OCI-LY3 (cell line): Measurements from ENCODE around the gene IGFN1.

Source experiments
- H2AFZ ChIP-seq: fragments of 200-600, 300-600 bp; shearing (Covaris generic); 2 replicates; pipeline ENCODE4 v1.6.0; 2014; ENCODE audit warnings: antibody characterized with exemption, low read depth, low read length
- H3K27ac ChIP-seq: fragments of 200-600, 300-600 bp; sonication (generic); 2 replicates; pipeline ENCODE4 v1.5.1; 2014; ENCODE audit warnings: mild to moderate bottlenecking, low read length, moderate library complexity, mixed read lengths
- H3K27me3 ChIP-seq: fragments of 200-600, 300-600 bp; sonication (generic); 2 replicates; pipeline ENCODE4 v1.6.1; 2014; ENCODE audit warnings: low read depth, low read length, mixed read lengths
- H3K36me3 ChIP-seq: fragments of 200-600, 300-600 bp; sonication (generic); replicated peaks from 2 replicates; pipeline ENCODE3; 2014; ENCODE audit warnings: low read depth, low read length, mixed read lengths
- H3K4me1 ChIP-seq: fragments of 300-600, 200-600 bp; sonication (generic); 2 replicates; pipeline ENCODE4 v1.6.1; 2014; ENCODE audit warnings: low read length, mixed read lengths
- H3K4me2 ChIP-seq: fragments of 200-600, 300-600 bp; sonication (generic); 2 replicates; pipeline ENCODE4 v1.6.1; 2014; ENCODE audit warnings: low read length, mixed read lengths
- H3K4me3 ChIP-seq: fragments of 300-600, 200-600 bp; sonication (generic); 2 replicates; pipeline ENCODE4 v1.5.1; 2014; ENCODE audit warnings: antibody characterized with exemption, mild to moderate bottlenecking, low read length, moderate library complexity
- H3K79me2 ChIP-seq: fragments of 300-600, 200-600 bp; shearing (Covaris generic); 2 replicates; pipeline ENCODE4 v1.6.1; 2014; ENCODE audit warnings: mild to moderate bottlenecking, low read length, mixed read lengths
- H3K9ac ChIP-seq: fragments of 300-600, 200-600 bp; shearing (Covaris generic); 2 replicates; pipeline ENCODE4 v1.6.0; 2014; ENCODE audit warnings: mild to moderate bottlenecking, low read length, moderate library complexity
- H3K9me3 ChIP-seq: fragments of 200-600, 300-600 bp; shearing (Covaris generic); 2 replicates; pipeline ENCODE4 v1.6.1; 2014; ENCODE audit warnings: low read length, mixed read lengths; ENCODE audit not compliant: insufficient read depth
- H4K20me1 ChIP-seq: fragments of 200-600, 300-600 bp; sonication (generic); 2 replicates; pipeline ENCODE4 v1.6.1; 2016; ENCODE audit warnings: low read length, mixed read lengths; ENCODE audit not compliant: insufficient read depth
- EZH2phosphoT487 ChIP-seq: fragments of 200-600 bp; shearing (Covaris generic); IDR thresholded peaks from 2 replicates; pipeline ENCODE4 v1.6.1; 2018; ENCODE audit warnings: antibody characterized with exemption, mixed run types, low read depth
- TF ChIP-seq, protein P1 (sequence below): fragments of 200-600, 300-600 bp; sonication (generic); IDR thresholded peaks from 2 replicates; pipeline ENCODE4 v1.5.1; 2014; ENCODE audit warnings: antibody characterized with exemption, low read length, low read depth

IGFN1 gene

DNA sequence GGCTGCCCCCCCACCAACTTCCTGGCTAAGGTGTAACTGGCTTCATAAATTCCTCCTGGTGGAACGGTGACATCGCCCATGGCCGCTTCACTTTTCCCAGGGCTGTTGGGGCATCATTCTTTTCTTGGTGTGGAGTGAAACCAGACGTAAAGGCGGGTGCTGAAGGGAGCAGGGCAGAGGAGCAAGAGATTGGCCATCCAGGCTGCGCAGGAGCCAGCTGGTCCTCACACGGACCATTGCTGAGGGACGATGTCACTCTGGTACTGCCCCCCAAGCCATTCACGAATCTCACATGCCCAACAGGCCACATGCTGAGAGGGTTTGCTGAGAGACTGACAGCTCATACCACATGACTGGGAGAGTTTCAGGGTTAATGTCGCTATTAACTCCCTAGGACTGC is 82.2 kb downstream of the IGFN1 start:
- no peak overlapping the region for H3K4me3 ChIP-seq
- H3K27me3 ChIP-seq: peaks cover 45% of the 10 kb centered on the region
- H3K27ac ChIP-seq: no peak overlapping the region
- no peak overlapping the region for H3K9ac ChIP-seq
- H2AFZ ChIP-seq: no peak overlapping the region
- H4K20me1 ChIP-seq: no peaks in the 10 kb centered on the region
- H3K4me1 ChIP-seq: no peaks in the 10 kb centered on the region
- no peaks in the 10 kb centered on the region for H3K36me3 ChIP-seq
- H3K9me3 ChIP-seq: no peaks in the 10 kb centered on the region
- TF ChIP-seq EZH2phosphoT487: no peak
- no peaks in the 10 kb centered on the region for H3K79me2 ChIP-seq
- H3K4me2 ChIP-seq: no peak overlapping the region

DNA sequence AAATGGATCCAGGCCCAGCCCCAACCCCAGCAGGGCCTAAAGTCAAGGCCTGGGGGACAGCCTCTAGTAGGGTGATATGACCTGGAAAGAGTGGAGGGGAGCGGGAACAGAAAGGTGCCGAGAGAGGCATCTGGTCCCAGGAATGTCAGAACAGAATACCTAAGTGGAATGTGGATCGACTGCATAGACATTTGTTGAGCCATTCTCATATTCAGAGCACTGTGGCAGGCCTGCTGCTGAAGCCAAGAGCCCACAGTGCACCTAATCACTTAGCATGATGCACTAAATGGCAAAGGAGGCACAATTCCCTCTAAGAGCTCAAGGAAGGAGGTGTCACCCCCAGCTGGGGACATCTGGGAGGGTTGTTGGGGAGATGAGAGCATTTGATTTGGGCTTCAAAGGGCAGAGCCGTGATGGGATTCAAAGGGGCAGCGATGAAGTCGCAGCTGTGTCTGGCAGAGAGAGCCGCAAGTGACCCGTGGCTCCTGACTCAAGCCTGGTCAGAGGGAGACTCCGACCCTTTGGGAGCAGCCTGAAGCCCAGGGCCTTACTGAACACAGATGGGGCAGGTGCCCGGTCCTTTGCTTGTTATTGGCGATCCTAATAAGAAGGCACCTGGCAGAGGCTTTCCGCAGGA is 84.1 kb downstream of the IGFN1 start:
- TF ChIP-seq EZH2phosphoT487: no peak
- TF ChIP-seq, protein P1, sequence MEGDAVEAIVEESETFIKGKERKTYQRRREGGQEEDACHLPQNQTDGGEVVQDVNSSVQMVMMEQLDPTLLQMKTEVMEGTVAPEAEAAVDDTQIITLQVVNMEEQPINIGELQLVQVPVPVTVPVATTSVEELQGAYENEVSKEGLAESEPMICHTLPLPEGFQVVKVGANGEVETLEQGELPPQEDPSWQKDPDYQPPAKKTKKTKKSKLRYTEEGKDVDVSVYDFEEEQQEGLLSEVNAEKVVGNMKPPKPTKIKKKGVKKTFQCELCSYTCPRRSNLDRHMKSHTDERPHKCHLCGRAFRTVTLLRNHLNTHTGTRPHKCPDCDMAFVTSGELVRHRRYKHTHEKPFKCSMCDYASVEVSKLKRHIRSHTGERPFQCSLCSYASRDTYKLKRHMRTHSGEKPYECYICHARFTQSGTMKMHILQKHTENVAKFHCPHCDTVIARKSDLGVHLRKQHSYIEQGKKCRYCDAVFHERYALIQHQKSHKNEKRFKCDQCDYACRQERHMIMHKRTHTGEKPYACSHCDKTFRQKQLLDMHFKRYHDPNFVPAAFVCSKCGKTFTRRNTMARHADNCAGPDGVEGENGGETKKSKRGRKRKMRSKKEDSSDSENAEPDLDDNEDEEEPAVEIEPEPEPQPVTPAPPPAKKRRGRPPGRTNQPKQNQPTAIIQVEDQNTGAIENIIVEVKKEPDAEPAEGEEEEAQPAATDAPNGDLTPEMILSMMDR: no peak
- no peaks in the 10 kb centered on the region for H3K9me3 ChIP-seq
- no peak overlapping the region for H3K27ac ChIP-seq
- H3K4me3 ChIP-seq: no peak overlapping the region
- H3K27me3 ChIP-seq: peaks cover 43% of the 10 kb centered on the region
- no peak overlapping the region for H2AFZ ChIP-seq
- H3K9ac ChIP-seq: no peak overlapping the region
- H3K36me3 ChIP-seq: no peaks in the 10 kb centered on the region
- no peak overlapping the region for H3K4me2 ChIP-seq
- H3K79me2 ChIP-seq: no peaks in the 10 kb centered on the region
- no peaks in the 10 kb centered on the region for H4K20me1 ChIP-seq
- no peaks in the 10 kb centered on the region for H3K4me1 ChIP-seq

DNA sequence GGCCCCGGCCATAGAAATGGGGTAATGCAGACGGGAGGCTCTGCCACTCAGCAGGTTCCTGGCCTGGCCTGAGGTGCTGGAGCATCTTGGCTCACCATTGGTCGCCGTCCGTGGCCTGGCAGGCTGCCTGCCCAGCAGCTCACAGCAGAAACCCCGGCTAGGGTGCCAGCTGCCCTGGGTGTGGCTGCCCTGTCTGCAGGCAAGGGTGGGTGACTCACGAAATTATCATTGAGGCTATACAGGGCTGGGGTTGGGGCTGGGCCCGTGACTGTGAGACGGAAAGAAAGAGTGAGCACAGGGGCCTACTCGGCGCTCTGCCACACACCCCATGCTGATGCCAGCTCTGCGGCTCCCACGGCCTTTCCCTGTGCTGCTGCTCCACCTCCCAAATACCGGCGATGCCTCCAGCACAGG is 84.6 kb downstream of the IGFN1 start:
- Histone ChIP-seq H3K9me3 (no peaks in the 10 kb centered on the region), H3K27ac (no peak overlapping the region), H3K4me2 (no peak overlapping the region), H4K20me1 (no peaks in the 10 kb centered on the region), H3K27me3 (peaks cover 43% of the 10 kb centered on the region), H2AFZ (no peak overlapping the region), H3K79me2 (no peaks in the 10 kb centered on the region), H3K9ac (no peak overlapping the region), H3K4me1 (no peaks in the 10 kb centered on the region), H3K36me3 (no peaks in the 10 kb centered on the region), H3K4me3 (no peak overlapping the region)
- no peak for TF ChIP-seq EZH2phosphoT487
- TF ChIP-seq, protein P1: no peak

DNA sequence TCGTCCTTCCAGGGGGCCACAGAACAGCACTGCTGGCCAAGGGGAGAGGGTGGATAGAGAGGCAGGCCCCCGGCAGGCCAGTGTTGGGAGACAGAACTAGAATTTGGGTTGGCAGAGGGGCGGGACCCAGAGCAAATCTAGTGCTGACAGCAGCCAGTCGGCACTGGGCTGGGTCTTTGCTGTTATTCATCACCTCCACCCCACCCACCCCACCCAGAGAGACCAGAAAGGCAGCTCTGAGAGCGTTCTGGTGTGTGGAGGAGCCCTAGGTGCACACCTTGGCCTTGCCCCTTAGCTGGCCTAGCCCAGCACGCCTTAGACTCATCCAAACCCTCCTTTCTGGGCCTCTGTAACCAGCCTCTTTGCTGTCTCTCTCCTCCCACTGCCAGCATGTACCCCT is 86.3 kb downstream of the IGFN1 start:
- Histone ChIP-seq H3K4me2 (no peak overlapping the region), H4K20me1 (no peaks in the 10 kb centered on the region), H3K36me3 (no peaks in the 10 kb centered on the region), H3K27me3 (peaks cover 45% of the 10 kb centered on the region), H3K79me2 (no peaks in the 10 kb centered on the region), H2AFZ (no peak overlapping the region), H3K4me1 (no peaks in the 10 kb centered on the region), H3K27ac (no peak overlapping the region), H3K9me3 (no peaks in the 10 kb centered on the region), H3K9ac (no peak overlapping the region), H3K4me3 (no peak overlapping the region)
- TF ChIP-seq, protein P1: no peak
- TF ChIP-seq EZH2phosphoT487: no peak
